HL-60 (cell line): ENCODE measurements around the gene RAET1L.

Experiments used
- DNase-seq, 2 experiments: peaks; one replicate each; pipeline ENCODE4 v3.0.0-alpha.2; 2010 to 2020; ENCODE audit warnings: low read depth in 1 of 2, low spot score in 1 of 2
- H3K27ac ChIP-seq: fragments of 250-450 bp; sonication (Bioruptor Pico); replicated peaks from 2 replicates; pipeline ENCODE4 v1.5.1; 2020; ENCODE audit warnings: mild to moderate bottlenecking, moderate library complexity
- H3K27me3 ChIP-seq: fragments of 250-450 bp; sonication (Bioruptor Pico); 2 replicates; pipeline ENCODE4 v1.5.1; 2021; ENCODE audit warnings: mild to moderate bottlenecking, moderate library complexity; ENCODE audit not compliant: insufficient read depth, poor library complexity, severe bottlenecking
- H3K4me3 ChIP-seq: replicated peaks from 2 replicates; pipeline ENCODE4 v1.5.1; 2011; ENCODE audit warnings: mild to moderate bottlenecking, control low read depth, low read length; ENCODE audit not compliant: insufficient read depth
- GABPA ChIP-seq: IDR thresholded peaks from 2 replicates; pipeline ENCODE4 v1.6.1; 2012; ENCODE audit warnings: low read depth
- POLR2AphosphoS5 ChIP-seq: IDR thresholded peaks from 2 replicates; pipeline ENCODE4 v1.6.1; 2012; ENCODE audit warnings: low read depth
- REST ChIP-seq: IDR thresholded peaks from 2 replicates; pipeline ENCODE4 v1.6.1; 2012; ENCODE audit warnings: low read depth; ENCODE audit not compliant: insufficient replicate concordance
- SPI1 ChIP-seq: IDR thresholded peaks from 2 replicates; pipeline ENCODE4 v1.6.1; 2012; ENCODE audit warnings: low read depth, mild to moderate bottlenecking, borderline replicate concordance
- TF ChIP-seq, protein P1 (sequence below): IDR thresholded peaks from one replicate; pipeline ENCODE4 v1.5.1; 2011; ENCODE audit warnings: low read length, control low read depth, inconsistent platforms; ENCODE audit not compliant: insufficient read depth

The RAET1L gene

DNA sequence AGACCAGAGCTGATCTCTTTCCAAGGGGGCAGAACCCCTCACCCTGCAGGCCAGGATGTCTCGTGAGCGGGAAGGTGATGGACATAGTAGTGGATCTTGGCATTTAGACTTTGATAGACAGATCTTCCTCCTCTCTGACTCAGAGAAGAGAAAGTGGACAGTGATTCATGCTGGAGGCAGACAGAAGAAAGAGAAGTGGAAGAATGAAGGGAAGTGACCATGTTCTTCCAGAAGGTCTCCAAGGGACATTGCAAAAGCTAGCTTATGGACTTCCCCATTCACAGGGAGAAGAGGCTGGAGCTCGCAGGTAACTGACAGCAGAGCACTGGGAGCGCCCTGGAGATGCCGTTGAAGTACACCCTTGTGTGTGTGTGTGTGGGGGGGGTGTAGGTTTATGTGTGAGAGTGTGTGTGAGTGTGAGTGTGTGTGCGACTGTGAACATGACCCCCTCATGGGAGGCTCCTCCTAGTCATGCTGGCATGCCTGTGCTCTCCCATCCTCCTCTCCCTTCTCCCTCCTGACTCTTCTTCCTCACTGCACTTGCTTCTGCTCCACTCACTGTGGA, 8.0 kb upstream of the RAET1L start:
- TF ChIP-seq GABPA (no peak), POLR2AphosphoS5 (no peak), SPI1 (peak; percentile 38; the same call in 1 of the 2 replicates), REST (no peak)
- TF ChIP-seq, protein P1, sequence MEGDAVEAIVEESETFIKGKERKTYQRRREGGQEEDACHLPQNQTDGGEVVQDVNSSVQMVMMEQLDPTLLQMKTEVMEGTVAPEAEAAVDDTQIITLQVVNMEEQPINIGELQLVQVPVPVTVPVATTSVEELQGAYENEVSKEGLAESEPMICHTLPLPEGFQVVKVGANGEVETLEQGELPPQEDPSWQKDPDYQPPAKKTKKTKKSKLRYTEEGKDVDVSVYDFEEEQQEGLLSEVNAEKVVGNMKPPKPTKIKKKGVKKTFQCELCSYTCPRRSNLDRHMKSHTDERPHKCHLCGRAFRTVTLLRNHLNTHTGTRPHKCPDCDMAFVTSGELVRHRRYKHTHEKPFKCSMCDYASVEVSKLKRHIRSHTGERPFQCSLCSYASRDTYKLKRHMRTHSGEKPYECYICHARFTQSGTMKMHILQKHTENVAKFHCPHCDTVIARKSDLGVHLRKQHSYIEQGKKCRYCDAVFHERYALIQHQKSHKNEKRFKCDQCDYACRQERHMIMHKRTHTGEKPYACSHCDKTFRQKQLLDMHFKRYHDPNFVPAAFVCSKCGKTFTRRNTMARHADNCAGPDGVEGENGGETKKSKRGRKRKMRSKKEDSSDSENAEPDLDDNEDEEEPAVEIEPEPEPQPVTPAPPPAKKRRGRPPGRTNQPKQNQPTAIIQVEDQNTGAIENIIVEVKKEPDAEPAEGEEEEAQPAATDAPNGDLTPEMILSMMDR = no peak
- no peak overlapping the region for H3K4me3 ChIP-seq
- H3K27ac ChIP-seq = no peak overlapping the region
- H3K27me3 ChIP-seq = peaks cover 7% of the 10 kb centered on the region
- no peak for DNase-seq

- H3K27me3 ChIP-seq = peaks cover 4% of the 10 kb centered on the region
- no peak overlapping the region for H3K27ac ChIP-seq
- no peak overlapping the region for H3K4me3 ChIP-seq
- TF ChIP-seq REST (no peak), SPI1 (no peak), GABPA (no peak), POLR2AphosphoS5 (no peak)
- TF ChIP-seq, protein P1 = no peak
- no peak for DNase-seq
These were observed 7.3 kb upstream of the RAET1L start for GRCh38 chr6:150032598-150032997.

- DNase-seq = no peak
- no peak overlapping the region for H3K4me3 ChIP-seq
- H3K27ac ChIP-seq = no peak overlapping the region
- TF ChIP-seq, protein P1 = no peak
- no peak for TF ChIP-seq GABPA
- TF ChIP-seq POLR2AphosphoS5 = no peak
- TF ChIP-seq SPI1 = no peak
- no peak for TF ChIP-seq REST
- H3K27me3 ChIP-seq = peaks cover 10% of the 10 kb centered on the region
These were observed 5.3 kb upstream of the RAET1L start for GRCh38 chr6:150030611-150031010.
